ENCODE data around the gene SUV39H1. TPM values are rescaled to one million over a fixed set of nuclear protein-coding genes. Genes with fewer than 3 reads are reported as not detected.

Gene SUV39H1
- total and polyA plus RNA-seq, 9 of the 15 experiments (the other 6 are each of a cell fraction or from before 2014, with no cell fraction given): 4.7 to 34.7 (median 17.9) TPM

DNA sequence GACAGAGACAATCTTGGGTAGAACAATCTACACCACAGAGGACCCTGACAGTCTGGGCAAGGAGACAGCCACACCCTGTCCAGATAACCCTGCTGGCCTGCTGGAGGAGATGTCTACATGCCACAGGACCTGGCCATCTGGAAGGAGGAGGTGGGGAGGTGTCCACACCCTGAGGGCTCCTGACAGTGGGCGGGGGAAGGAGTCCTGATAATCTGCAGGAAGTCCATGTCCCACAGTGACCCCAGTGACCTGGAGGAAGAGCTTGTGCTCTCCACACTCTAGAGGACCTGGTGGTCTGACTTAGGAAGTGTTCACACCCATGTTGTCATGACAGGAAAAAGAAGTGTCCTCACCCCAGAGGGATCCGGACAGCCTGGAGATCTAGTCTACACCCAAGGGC lies 5.5 kb downstream of the SUV39H1 start (continued):
- TF ChIP-seq JUNB (CRISPR knock-in tag; conservative IDR thresholded peaks at IDR 0.05) (no peak), RNF219 (CRISPR knock-in tag; IDR thresholded peaks at IDR 0.05) (no peak), OTX1 (CRISPR knock-in tag; IDR thresholded peaks at IDR 0.05) (no peak), SUPT5H (IDR thresholded peaks at IDR 0.05) (no peak), GTF2B (IDR thresholded peaks at IDR 0.05; ENCODE audit: extremely low read depth, insufficient read length) (no peak), PTTG1 (tag; IDR thresholded peaks at IDR 0.05; ENCODE audit: low read depth) (no peak), VEZF1 (CRISPR knock-in tag; IDR thresholded peaks at IDR 0.05) (peak; percentile 18; the same call in 1 of the 2 replicates), TFAM (CRISPR knock-in tag; conservative IDR thresholded peaks at IDR 0.05) (no peak), ZNF184 (CRISPR knock-in tag; IDR thresholded peaks at IDR 0.05) (no peak), NR2C2 (CRISPR knock-in tag; IDR thresholded peaks at IDR 0.05) (no peak), NR2C2 (tag; IDR thresholded peaks at IDR 0.05) (peak; percentile 59), MXD1 (CRISPR knock-in tag; IDR thresholded peaks at IDR 0.05; ENCODE audit: borderline replicate concordance, poor library complexity, severe bottlenecking) (no peak), NFRKB (IDR thresholded peaks at IDR 0.05; ENCODE audit: low read depth) (no peak), TEAD4 (IDR thresholded peaks at IDR 0.05; ENCODE audit: low read length) (peak; percentile 62), TEAD4 (CRISPR knock-in tag; IDR thresholded peaks at IDR 0.05; ENCODE audit: borderline replicate concordance) (no peak), MXI1 (IDR thresholded peaks at IDR 0.05; ENCODE audit: low read depth, low read length) (no peak), PPARD (CRISPR knock-in tag; IDR thresholded peaks at IDR 0.05) (no peak), KDM2B (CRISPR knock-in tag; IDR thresholded peaks at IDR 0.05) (no peak), SNRNP70 (optimal IDR thresholded peaks at IDR 0.05; ENCODE audit: low read depth, low read length) (no peak), CHD2 (IDR thresholded peaks at IDR 0.05; ENCODE audit: low read depth, low read length) (no peak), NFIC (IDR thresholded peaks at IDR 0.05) (peak; percentile 41; the same call in 1 of the 2 replicates), E2F3 (CRISPR knock-in tag; IDR thresholded peaks at IDR 0.05) (no peak), KHSRP (IDR thresholded peaks at IDR 0.05) (no peak)
- TF ChIP-seq, protein P1, sequence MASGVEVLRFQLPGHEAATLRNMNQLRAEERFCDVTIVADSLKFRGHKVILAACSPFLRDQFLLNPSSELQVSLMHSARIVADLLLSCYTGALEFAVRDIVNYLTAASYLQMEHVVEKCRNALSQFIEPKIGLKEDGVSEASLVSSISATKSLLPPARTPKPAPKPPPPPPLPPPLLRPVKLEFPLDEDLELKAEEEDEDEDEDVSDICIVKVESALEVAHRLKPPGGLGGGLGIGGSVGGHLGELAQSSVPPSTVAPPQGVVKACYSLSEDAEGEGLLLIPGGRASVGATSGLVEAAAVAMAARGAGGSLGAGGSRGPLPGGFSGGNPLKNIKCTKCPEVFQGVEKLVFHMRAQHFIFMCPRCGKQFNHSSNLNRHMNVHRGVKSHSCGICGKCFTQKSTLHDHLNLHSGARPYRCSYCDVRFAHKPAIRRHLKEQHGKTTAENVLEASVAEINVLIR (CRISPR knock-in tag; IDR thresholded peaks at IDR 0.05): no peak
- TF ChIP-seq, protein P2, sequence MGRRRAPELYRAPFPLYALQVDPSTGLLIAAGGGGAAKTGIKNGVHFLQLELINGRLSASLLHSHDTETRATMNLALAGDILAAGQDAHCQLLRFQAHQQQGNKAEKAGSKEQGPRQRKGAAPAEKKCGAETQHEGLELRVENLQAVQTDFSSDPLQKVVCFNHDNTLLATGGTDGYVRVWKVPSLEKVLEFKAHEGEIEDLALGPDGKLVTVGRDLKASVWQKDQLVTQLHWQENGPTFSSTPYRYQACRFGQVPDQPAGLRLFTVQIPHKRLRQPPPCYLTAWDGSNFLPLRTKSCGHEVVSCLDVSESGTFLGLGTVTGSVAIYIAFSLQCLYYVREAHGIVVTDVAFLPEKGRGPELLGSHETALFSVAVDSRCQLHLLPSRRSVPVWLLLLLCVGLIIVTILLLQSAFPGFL (CRISPR knock-in tag; IDR thresholded peaks at IDR 0.05): no peak

Data from K562 (cell line).